Hematopoietic multipotent progenitor cell treated with erythropoietin and hydrocortisone succinate and interleukin-3 and kit ligand, for 8 days (in vitro differentiated cells): ENCODE measurements around the gene UNC5A.
A peak's percentile ranks its signal among the peaks of the same experiment; 100 is the strongest.
"Not testable (repeated sequence)": the region's sequence is repeated elsewhere in the genome, so short reads cannot be mapped to it uniquely, and the experiment has no call there.

Source experiments
- DNase-seq: peaks from one replicate; pipeline ENCODE4 v3.0.0-alpha.2; 2015

UNC5A gene

GRCh38 chr5:176866707-176867310 is 56.5 kb downstream of the UNC5A start:
- no peak for DNase-seq

- DNase-seq = no peak
Observed at GRCh38 chr5:176868126-176868525, 57.8 kb downstream of the UNC5A start.

GRCh38 chr5:176868731-176869130 is 58.4 kb downstream of the UNC5A start:
- no peak for DNase-seq

GRCh38 chr5:176869501-176870109 is 59.2 kb downstream of the UNC5A start:
- no peak for DNase-seq

- peak; percentile 55 for DNase-seq
Observed at GRCh38 chr5:176870110-176870591, 59.8 kb downstream of the UNC5A start.

GRCh38 chr5:176870644-176871043 is 60.3 kb downstream of the UNC5A start:
- not testable (repeated sequence) for DNase-seq

- DNase-seq = not testable (repeated sequence)
Observed at GRCh38 chr5:176872586-176872985, 62.2 kb downstream of the UNC5A start.

- not testable (repeated sequence) for DNase-seq
Observed at GRCh38 chr5:176873011-176873410, 62.7 kb downstream of the UNC5A start.

- DNase-seq = no peak
Observed at GRCh38 chr5:176873541-176874172, 63.3 kb downstream of the UNC5A start.

- no peak for DNase-seq
Observed at GRCh38 chr5:176874198-176874780, 63.9 kb downstream of the UNC5A start.

- DNase-seq = no peak
Observed at GRCh38 chr5:176875014-176875550, 64.7 kb downstream of the UNC5A start.

GRCh38 chr5:176875783-176876505 is 65.6 kb downstream of the UNC5A start:
- no peak for DNase-seq

GRCh38 chr5:176876506-176877431 is 66.4 kb downstream of the UNC5A start:
- no peak for DNase-seq

- DNase-seq = no peak
Observed at GRCh38 chr5:176877793-176878331, 67.5 kb downstream of the UNC5A start.

- no peak for DNase-seq
Observed at GRCh38 chr5:176878463-176878862, 68.1 kb downstream of the UNC5A start.

- DNase-seq = no peak
Observed at GRCh38 chr5:176878906-176879662, 68.7 kb downstream of the UNC5A start.

GRCh38 chr5:176879663-176880361 is 69.5 kb downstream of the UNC5A start:
- DNase-seq = no peak

GRCh38 chr5:176880366-176881020 is 70.1 kb downstream of the UNC5A start:
- no peak for DNase-seq

- DNase-seq = no peak
Observed at GRCh38 chr5:176881021-176881749, 70.8 kb downstream of the UNC5A start.
